H1 (cell line): ENCODE data around the gene F10. TPM values are rescaled to one million over a fixed set of nuclear protein-coding genes. Genes with fewer than 3 reads are reported as not detected.

ENCODE experiments used
- CTCF ChIA-PET: fragments of 300-600 bp; sonication (Branson Sonifier 250); formaldehyde crosslinking; loops from one replicate; lab custom pipeline; 2021; ENCODE audit not compliant: partially characterized antibody; lab: Charles Lee
- POLR2A ChIA-PET: fragments of 300-600 bp; sonication (Branson Sonifier 250); formaldehyde crosslinking; loops from one replicate; lab custom pipeline; 2021; ENCODE audit warnings: inconsistent platforms; ENCODE audit not compliant: partially characterized antibody; lab: Charles Lee
- DNase-seq, 2 experiments: peaks; one replicate each; pipeline versions ENCODE4 v3.0.0 to v3.0.0-alpha.2; 2010 to 2022; ENCODE audit warnings: low spot score in 2 of 2, low read depth in 1 of 2, mixed read lengths in 1 of 2
- FAIRE-seq: peaks from 2 replicates; lab custom pipeline; 2011; peaks lifted over from hg19 to GRCh38; lab: Jason Lieb, UNC
- H2AFZ ChIP-seq: 2 replicates; pipeline ENCODE4 v1.8.1; 2012; ENCODE audit warnings: low read length, inconsistent platforms
- H2AK5ac ChIP-seq: 2 replicates; pipeline ENCODE4 v1.6.1; 2013; ENCODE audit warnings: low read depth, low read length
- H2BK120ac ChIP-seq: replicated peaks from 2 replicates; pipeline ENCODE3; 2013; ENCODE audit warnings: low read depth, low read length, inconsistent platforms
- H2BK12ac ChIP-seq: 2 replicates; pipeline ENCODE4 v1.6.1; 2013; ENCODE audit warnings: low read depth, low read length
- H2BK15ac ChIP-seq: 2 replicates; pipeline ENCODE4 v1.6.1; 2013; ENCODE audit warnings: low read length
- H2BK20ac ChIP-seq: 2 replicates; pipeline ENCODE4 v1.6.1; 2013; ENCODE audit warnings: low read length
- H2BK5ac ChIP-seq: 2 replicates; pipeline ENCODE4 v1.6.1; 2013; ENCODE audit warnings: low read depth, low read length
- H3K14ac ChIP-seq: 2 replicates; pipeline ENCODE4 v1.6.1; 2013; ENCODE audit warnings: inconsistent platforms; ENCODE audit not compliant: insufficient read length
- H3K18ac ChIP-seq: 2 replicates; pipeline ENCODE4 v1.6.1; 2013; ENCODE audit warnings: low read length; ENCODE audit errors: extremely low read depth
- H3K23ac ChIP-seq: 2 replicates; pipeline ENCODE4 v1.6.1; 2013; ENCODE audit warnings: inconsistent platforms; ENCODE audit not compliant: insufficient read length
- H3K23me2 ChIP-seq: 2 replicates; pipeline ENCODE4 v1.6.1; 2013; ENCODE audit warnings: low read depth, low read length
- H3K27ac ChIP-seq: 2 replicates; pipeline ENCODE4 v1.6.1; 2011; ENCODE audit warnings: low read depth, low read length, inconsistent platforms
- H3K27me3 ChIP-seq, 4 experiments: replicated peaks in 1 of 4; 1 replicate in 1 of 4; 2 replicates in 3 of 4; pipeline versions ENCODE4 v1.6.1 to v1.8.1; 2011 to 2013; ENCODE audit warnings: low read length in 3 of 4, mild to moderate bottlenecking in 3 of 4, inconsistent platforms in 2 of 4, mixed read lengths in 2 of 4, moderate library complexity in 1 of 4; ENCODE audit not compliant: control insufficient read depth in 3 of 4, insufficient read depth in 3 of 4; ENCODE audit errors: extremely low read depth in 1 of 4
- H3K36me3 ChIP-seq, 4 experiments: 2 replicates each; pipeline versions ENCODE4 v1.6.1 to v1.8.1; 2011 to 2013; ENCODE audit warnings: mild to moderate bottlenecking in 4 of 4, low read length in 3 of 4, moderate library complexity in 2 of 4, control low read depth in 1 of 4, inconsistent platforms in 1 of 4; ENCODE audit not compliant: insufficient read depth in 4 of 4, control insufficient read depth in 2 of 4
- H3K4ac ChIP-seq: replicated peaks from 2 replicates; pipeline ENCODE3; 2013; ENCODE audit warnings: low read length, low read depth, mixed read lengths, inconsistent platforms; ENCODE audit not compliant: insufficient read length
- H3K4me1 ChIP-seq, 4 experiments: replicated peaks in 1 of 4; 1 replicate in 1 of 4; 2 replicates in 3 of 4; pipeline versions ENCODE4 v1.6.1 to v1.8.1; 2011 to 2013; ENCODE audit warnings: low read length in 3 of 4, inconsistent platforms in 2 of 4, mixed read lengths in 1 of 4; ENCODE audit not compliant: insufficient read depth in 4 of 4, control insufficient read depth in 3 of 4
- H3K4me2 ChIP-seq, 2 experiments: 2 replicates each; pipeline versions ENCODE4 v1.6.1 to v1.8.1; 2011 to 2013; ENCODE audit warnings: low read depth in 2 of 2, low read length in 2 of 2, control low read depth in 1 of 2, inconsistent platforms in 1 of 2, mild to moderate bottlenecking in 1 of 2; ENCODE audit not compliant: insufficient read depth in 1 of 2
- H3K4me3 ChIP-seq, 4 experiments: fragments of 200-600, 300-600 bp in 1 of 4; sonication (generic), shearing (Covaris generic), sonication (Bioruptor Twin) in 1 of 4; 2 replicates each; pipeline versions ENCODE4 v1.5.1 to v1.8.1; 2011 to 2016; ENCODE audit warnings: low read length in 4 of 4, low read depth in 3 of 4, control low read depth in 2 of 4, inconsistent platforms in 2 of 4, mild to moderate bottlenecking in 2 of 4, mixed read lengths in 1 of 4, moderate library complexity in 1 of 4; ENCODE audit not compliant: insufficient read depth in 2 of 4; ENCODE audit errors: extremely low read depth in 1 of 4
- H3K56ac ChIP-seq: replicated peaks from 2 replicates; pipeline ENCODE3; 2013; ENCODE audit warnings: low read depth, mild to moderate bottlenecking, mixed read lengths, low read length, inconsistent platforms; ENCODE audit not compliant: insufficient read length
- H3K79me1 ChIP-seq: 2 replicates; pipeline ENCODE4 v1.6.1; 2013; ENCODE audit warnings: low read depth, low read length, control low read depth
- H3K79me2 ChIP-seq, 2 experiments: 2 replicates each; pipeline versions ENCODE4 v1.6.1 to v1.8.1; 2012 to 2013; ENCODE audit warnings: low read length in 2 of 2, mild to moderate bottlenecking in 2 of 2, inconsistent platforms in 1 of 2; ENCODE audit not compliant: insufficient read depth in 2 of 2, control insufficient read depth in 1 of 2
- H3K9ac ChIP-seq, 4 experiments: replicated peaks in 1 of 4; 1 replicate in 1 of 4; 2 replicates in 3 of 4; pipeline versions ENCODE4 v1.6.1 to v1.8.1; 2011 to 2013; ENCODE audit warnings: low read depth in 3 of 4, low read length in 3 of 4, control low read depth in 2 of 4, mild to moderate bottlenecking in 2 of 4, moderate library complexity in 2 of 4, inconsistent platforms in 1 of 4; ENCODE audit errors: extremely low read depth in 1 of 4
- H3K9me3 ChIP-seq, 2 experiments: 2 replicates each; pipeline versions ENCODE4 v1.6.1 to v1.8.1; 2012 to 2013; ENCODE audit warnings: mild to moderate bottlenecking in 2 of 2, moderate library complexity in 2 of 2, control low read depth in 1 of 2, inconsistent platforms in 1 of 2, low read depth in 1 of 2, low read length in 1 of 2, mixed read lengths in 1 of 2; ENCODE audit not compliant: insufficient read depth in 2 of 2
- H4K20me1 ChIP-seq, 2 experiments: replicated peaks in 1 of 2; 2 replicates each; pipeline versions ENCODE3 to v1.8.1; 2011 to 2013; ENCODE audit warnings: inconsistent platforms in 2 of 2, low read length in 2 of 2, mild to moderate bottlenecking in 1 of 2; ENCODE audit not compliant: insufficient read depth in 2 of 2, control insufficient read depth in 1 of 2
- H4K5ac ChIP-seq: 2 replicates; pipeline ENCODE4 v1.6.1; 2013; ENCODE audit warnings: low read length, low read depth, mixed read lengths, inconsistent platforms; ENCODE audit not compliant: insufficient read length
- H4K8ac ChIP-seq: 2 replicates; pipeline ENCODE4 v1.8.0; 2013; ENCODE audit warnings: mild to moderate bottlenecking, moderate library complexity, low read length, inconsistent platforms; ENCODE audit not compliant: insufficient read depth; ENCODE audit errors: extremely low read depth
- H4K91ac ChIP-seq: replicated peaks from 2 replicates; pipeline ENCODE3; 2013; ENCODE audit warnings: low read length, mixed read lengths, inconsistent platforms; ENCODE audit not compliant: insufficient read length
- CBX8 ChIP-seq: fragments of 300-800, 300-1000 bp; sonication (generic); IDR thresholded peaks from 2 replicates; pipeline ENCODE4 v1.7.1; 2016; ENCODE audit warnings: low read depth, low read length, borderline replicate concordance
- CHD1 ChIP-seq: IDR thresholded peaks from 2 replicates; pipeline ENCODE4 v1.6.1; 2012; ENCODE audit warnings: low read depth, low read length, improper control_type of control experiment
- CREB1 ChIP-seq: IDR thresholded peaks from 2 replicates; pipeline ENCODE4 v1.6.1; 2012; ENCODE audit warnings: inconsistent platforms
- FOSL1 ChIP-seq: IDR thresholded peaks from 2 replicates; pipeline ENCODE4 v1.6.1; 2011; ENCODE audit warnings: mild to moderate bottlenecking, low read depth, low read length, moderate library complexity; ENCODE audit not compliant: insufficient read depth
- GTF2F1 ChIP-seq: IDR thresholded peaks from 2 replicates; pipeline ENCODE4 v1.6.1; 2012; ENCODE audit warnings: low read depth, low read length, improper control_type of control experiment, borderline replicate concordance
- JUN ChIP-seq: IDR thresholded peaks from 2 replicates; pipeline ENCODE4 v1.6.1; 2011; ENCODE audit warnings: low read depth, mild to moderate bottlenecking, improper control_type of control experiment, low read length
- KDM5A ChIP-seq: fragments of 200-600 bp; IDR thresholded peaks from 2 replicates; pipeline ENCODE4 v1.7.1; 2012; ENCODE audit warnings: mild to moderate bottlenecking, low read length, inconsistent platforms, mixed read lengths
- RBBP5 ChIP-seq: IDR thresholded peaks from 2 replicates; pipeline ENCODE4 v1.7.1; 2012; ENCODE audit warnings: low read depth, mild to moderate bottlenecking, inconsistent platforms, low read length, moderate library complexity, borderline replicate concordance
- TAF7 ChIP-seq: optimal IDR thresholded peaks from 2 replicates; pipeline ENCODE3; 2011; ENCODE audit warnings: low read depth, mild to moderate bottlenecking, inconsistent platforms, low read length, moderate library complexity, borderline replicate concordance
- TEAD4 ChIP-seq: IDR thresholded peaks from 2 replicates; pipeline ENCODE4 v1.6.1; 2012; ENCODE audit warnings: low read depth, low read length, inconsistent platforms, mixed read lengths
- ZNF274 ChIP-seq: IDR thresholded peaks from 2 replicates; pipeline ENCODE4 v1.7.0; 2012; ENCODE audit warnings: low read length, borderline replicate concordance; ENCODE audit errors: extremely low read depth
- WGBS, 2 experiments: shearing (Covaris generic) in 1 of 2; methylation state at CpG; one replicate each; pipeline versions ENCODE4 v1.1.6 to v1.1.7; 2013 to 2015; ENCODE audit warnings: low lambda C conversion rate in 2 of 2, mixed read lengths in 2 of 2, inconsistent platforms in 1 of 2, low coverage in 1 of 2, missing lambda C conversion rate in 1 of 2; ENCODE audit not compliant: insufficient replicate concordance in 2 of 2, insufficient coverage in 1 of 2, insufficient read length in 1 of 2; ENCODE audit errors: extremely low coverage in 1 of 2, missing lambda C conversion rate in 1 of 2; 5-methylcytosine and 5-hydroxymethylcytosine counted together
- polyA plus RNA-seq, 7 experiments: library from polyadenylated mRNA; depleted of rRNA in 3 of 7; stranded (reverse) in 5 of 7; unstranded in 2 of 7; fragments of >200 nt in 5 of 7; fragments of 200-250 nt in 2 of 7; gene quantifications; 1 replicate in 5 of 7; 2 replicates in 1 of 7; 4 replicates in 1 of 7; pipeline versions ENCODE4 v1.2.1 to v1.2.3, GENCODE V29; 2011 to 2013; ENCODE audit warnings: missing spikeins in 2 of 7, mixed read lengths in 2 of 7
- total RNA-seq: library from RNA; stranded (reverse); fragmentation: NEBNext Ultra II Directional; extraction: Animal tissue kit (Norgen Biotek cat#: 25700); gene quantifications from 2 replicates; pipeline ENCODE4 v1.2.1, GENCODE V29; 2021

The F10 gene
- total and polyA plus RNA-seq, 2 of the 8 experiments (the other 6 are each of a cell fraction or from before 2014, with no cell fraction given) = 2.0 to 4.2 TPM

DNA sequence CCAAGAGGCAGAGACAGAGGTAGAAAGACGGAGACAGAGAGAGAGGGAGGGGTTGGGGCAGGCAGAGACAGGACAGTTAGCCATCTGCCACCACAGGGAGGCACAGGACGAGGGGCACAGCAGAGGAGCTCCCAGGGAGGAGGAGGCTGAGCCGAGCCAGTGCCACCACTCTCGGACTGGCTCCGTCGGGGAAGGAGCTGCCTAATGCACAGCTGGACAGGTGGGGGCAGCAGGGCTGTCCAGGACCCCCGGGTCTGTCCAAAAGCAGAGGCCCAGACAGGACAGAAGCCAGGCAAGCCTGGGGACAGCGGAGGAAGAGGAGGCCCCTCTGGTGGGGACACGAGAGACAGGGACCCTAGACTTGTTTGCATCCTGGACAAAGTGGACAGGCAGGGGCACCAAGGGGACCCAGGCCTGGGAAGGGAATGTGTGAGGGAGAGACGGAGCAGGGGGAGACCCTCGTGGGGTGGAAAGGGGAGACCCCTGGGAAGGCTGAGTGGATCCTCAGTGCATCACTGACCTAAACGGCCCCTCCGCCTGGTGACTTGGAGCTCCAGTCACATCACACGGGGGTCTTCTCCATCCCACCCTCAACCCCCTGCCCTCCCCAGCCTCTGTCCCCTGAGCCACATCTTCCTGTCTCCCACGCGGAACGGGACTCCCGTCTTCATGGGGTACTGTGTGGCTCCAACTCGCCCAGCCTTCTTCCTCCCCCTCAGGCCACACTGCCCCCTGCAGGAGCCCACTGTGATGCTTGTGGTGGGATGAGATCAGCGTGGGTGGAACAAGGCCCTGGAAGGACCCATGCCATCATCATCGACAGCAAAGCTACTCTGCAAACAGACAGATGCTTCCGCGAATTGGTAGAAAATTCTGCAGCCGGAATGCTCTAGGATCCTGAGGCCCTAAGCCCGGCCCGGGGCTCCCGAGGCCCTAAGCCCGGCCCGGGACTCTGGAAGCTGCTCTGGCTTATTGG is 915 bp downstream of the F10 start:
- no peaks in the 10 kb centered on the region; a peak in 2 of 7 replicates for H3K27me3 ChIP-seq
- no peak overlapping the region for H2BK5ac ChIP-seq
- H2BK15ac ChIP-seq = peak overlapping the region; percentile 72; the same call in 1 of the 2 replicates
- H3K23me2 ChIP-seq = no peaks in the 10 kb centered on the region
- WGBS, 2 experiments = 89% methylated on average over 21 of the region's 29 CpGs; no CpG with 5 or more reads in 1 of the 2 experiments
- H2BK20ac ChIP-seq = no peak overlapping the region
- H2BK120ac ChIP-seq = no peak overlapping the region
- H3K18ac ChIP-seq = no peak overlapping the region; the same call in 1 of the 2 replicates
- H4K5ac ChIP-seq = no peak overlapping the region
- peak overlapping the region; percentile 1 to 51; a peak in 2 of 4 replicates for H3K4me2 ChIP-seq
- H3K4me1 ChIP-seq = peaks cover 0 to 10% (median 8%) of the 10 kb centered on the region in 4 experiments; a peak in 5 of 7 replicates
- no peak for DNase-seq
- H3K79me1 ChIP-seq = no peaks in the 10 kb centered on the region
- no peaks in the 10 kb centered on the region for H3K9me3 ChIP-seq
- H2AK5ac ChIP-seq = peak overlapping the region; percentile 88; the same call in 1 of the 2 replicates
- peak overlapping the region; percentile 68; the same call in 1 of the 2 replicates for H2BK12ac ChIP-seq
- H2AFZ ChIP-seq = peak overlapping the region; percentile 24; the same call in 1 of the 2 replicates
- no peak for FAIRE-seq
- H3K27ac ChIP-seq = no peak overlapping the region
- H4K20me1 ChIP-seq = peaks cover 0 to 4% of the 10 kb centered on the region in 2 experiments
- no peak overlapping the region for H4K8ac ChIP-seq
- H3K9ac ChIP-seq = no peak overlapping the region; a peak in 2 of 7 replicates
- no peaks in the 10 kb centered on the region; a peak in 1 of 8 replicates for H3K36me3 ChIP-seq
- no peak overlapping the region for H3K56ac ChIP-seq
- H4K91ac ChIP-seq = no peak overlapping the region
- no peak overlapping the region for H3K14ac ChIP-seq
- ChIA-PET CTCF (interaction anchor here (0.7 to 3.0 kb wide), 14 partner anchors 9 to 96 kb away, joined by 3 to 13 read pairs (median 5); partner anchors contain the start of gene F7), POLR2A (interaction anchor here (1.3 to 2.0 kb wide), 3 partner anchors 14 to 69 kb away, joined by 4 to 6 read pairs (median 4); no protein-coding TSS in a partner anchor)
- no peak overlapping the region for H3K4me3 ChIP-seq
- no peak overlapping the region for H3K4ac ChIP-seq
- no peak overlapping the region for H3K23ac ChIP-seq
- no peaks in the 10 kb centered on the region for H3K79me2 ChIP-seq
- TF ChIP-seq RBBP5 (no peak), CBX8 (no peak), GTF2F1 (no peak), ZNF274 (no peak), JUN (no peak), FOSL1 (no peak), CREB1 (no peak), TEAD4 (no peak), KDM5A (no peak), TAF7 (no peak), CHD1 (no peak)
